Inferior parietal cortex (tissue), 1 donor: ENCODE data around the gene PNPO.

Source experiments
- DNase-seq: peaks from one replicate; pipeline ENCODE4 v3.0.0-alpha.2; 2016; ENCODE audit errors: extremely low spot score

The PNPO gene

DNA sequence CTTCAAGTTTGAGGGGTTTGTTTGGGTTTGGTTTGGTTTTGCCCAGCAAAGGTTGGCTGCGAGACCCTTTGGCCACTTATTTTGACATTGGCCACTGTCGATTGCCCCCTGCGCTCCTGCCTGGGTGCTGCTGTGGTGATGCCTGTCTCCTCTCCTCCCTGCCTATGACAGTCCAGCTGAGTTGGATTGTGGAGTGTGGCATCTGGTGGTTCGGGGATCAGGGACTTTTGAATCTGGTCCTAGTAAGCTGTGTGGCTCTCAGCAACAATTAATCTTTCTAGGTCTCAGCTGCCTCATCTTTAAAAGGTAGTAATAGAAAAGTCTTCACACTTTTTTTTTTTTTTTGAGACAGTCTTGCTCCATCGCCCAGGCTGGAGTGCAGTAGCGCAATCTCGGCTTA is 56.7 kb downstream of the PNPO start:
- DNase-seq: no peak
